KOPT-K1 (cell line): ENCODE data around the gene CNIH3.
A peak's percentile ranks its signal among the peaks of the same experiment; 100 is the strongest.

ENCODE experiments used
- H3K27ac ChIP-seq: fragments of 200-600 bp; sonication (generic); 2 replicates; pipeline ENCODE4 v1.5.1; 2016; ENCODE audit warnings: antibody characterized with exemption, mild to moderate bottlenecking, low read depth, low read length; ENCODE audit not compliant: poor library complexity, severe bottlenecking
- H3K36me3 ChIP-seq: fragments of 200-600 bp; sonication (generic); 2 replicates; pipeline ENCODE4 v1.5.1; 2017; ENCODE audit warnings: antibody characterized with exemption, mild to moderate bottlenecking, low read length, moderate library complexity; ENCODE audit not compliant: insufficient read depth
- H3K9me3 ChIP-seq: fragments of 200-600 bp; sonication (generic); 2 replicates; pipeline ENCODE4 v1.5.1; 2017; ENCODE audit warnings: antibody characterized with exemption, low read length, mild to moderate bottlenecking; ENCODE audit not compliant: insufficient read depth, poor library complexity, severe bottlenecking

Gene CNIH3

DNA sequence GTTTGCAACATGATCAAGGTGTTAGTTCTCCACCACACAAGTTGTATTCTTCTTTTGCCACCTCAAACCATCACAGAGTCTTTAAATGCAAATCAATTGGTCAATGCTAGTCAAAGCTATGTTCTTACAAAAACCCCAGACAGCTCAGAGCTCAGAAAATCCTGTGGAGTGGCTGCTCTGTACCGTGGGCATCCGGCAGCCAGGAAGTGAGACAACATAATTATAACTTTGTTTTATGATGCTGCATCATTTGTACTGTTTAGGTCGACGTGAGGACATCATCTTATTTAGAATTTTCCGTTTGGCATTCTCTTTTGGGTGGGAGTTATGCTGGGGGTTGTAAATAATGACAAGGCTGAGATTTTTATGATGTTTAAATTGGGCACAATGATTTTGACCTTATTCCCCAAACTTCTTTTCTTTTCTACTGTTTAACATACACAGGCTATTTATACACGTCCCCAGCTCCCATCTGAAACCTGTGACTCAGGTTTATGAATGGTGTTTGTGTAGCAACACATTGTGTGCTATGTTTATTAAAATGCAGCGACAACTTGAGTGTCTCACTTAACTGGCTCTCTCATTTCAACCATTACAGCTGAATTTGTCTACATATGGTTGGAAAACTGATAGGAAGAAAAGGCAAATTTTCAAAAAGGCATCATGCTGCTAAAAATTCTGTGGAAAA, 124.0 kb downstream of the CNIH3 start:
- Histone ChIP-seq H3K27ac (no peak overlapping the region), H3K36me3 (no peaks in the 10 kb centered on the region), H3K9me3 (no peaks in the 10 kb centered on the region)

DNA sequence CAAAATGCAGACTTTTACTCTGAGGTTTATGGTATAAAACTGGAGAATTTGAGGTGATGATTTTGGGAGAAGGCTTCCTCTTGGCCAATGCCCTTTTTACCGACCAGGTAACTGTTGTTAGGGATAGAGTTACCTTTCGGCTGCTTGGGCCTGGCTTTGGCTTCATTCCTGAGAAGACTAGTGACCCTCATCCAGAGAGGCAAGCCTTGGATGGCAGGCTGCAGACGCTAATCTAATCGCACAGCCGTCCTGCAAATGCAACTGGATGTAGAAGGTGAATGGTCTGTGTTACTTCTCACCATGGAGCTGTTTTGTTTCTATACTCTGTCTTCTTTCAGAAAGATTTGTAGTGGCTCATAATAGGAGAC, 124.6 kb downstream of the CNIH3 start:
- no peak overlapping the region for H3K27ac ChIP-seq
- no peaks in the 10 kb centered on the region for H3K36me3 ChIP-seq
- H3K9me3 ChIP-seq, result no peaks in the 10 kb centered on the region

DNA sequence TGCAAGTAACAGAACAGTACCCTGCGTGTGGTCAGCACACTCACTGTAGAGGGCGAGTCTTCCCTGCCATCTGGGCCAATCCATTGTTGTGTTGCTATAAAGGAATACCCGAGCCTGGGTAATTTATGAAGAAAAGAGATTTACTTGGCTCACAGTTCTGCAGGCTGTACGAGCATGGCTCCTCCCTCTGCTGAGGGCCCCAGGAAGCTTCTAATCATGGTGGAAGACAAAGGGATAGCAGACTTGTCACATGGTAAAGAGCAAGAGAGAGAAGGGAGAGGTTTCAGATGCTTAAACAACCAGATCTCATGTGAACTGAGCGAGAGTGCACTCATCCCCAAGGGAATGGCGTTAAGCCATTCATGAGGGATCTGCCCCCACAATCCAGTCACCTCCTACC, 126.2 kb downstream of the CNIH3 start:
- Histone ChIP-seq H3K36me3 (no peaks in the 10 kb centered on the region), H3K9me3 (no peaks in the 10 kb centered on the region), H3K27ac (no peak overlapping the region)

DNA sequence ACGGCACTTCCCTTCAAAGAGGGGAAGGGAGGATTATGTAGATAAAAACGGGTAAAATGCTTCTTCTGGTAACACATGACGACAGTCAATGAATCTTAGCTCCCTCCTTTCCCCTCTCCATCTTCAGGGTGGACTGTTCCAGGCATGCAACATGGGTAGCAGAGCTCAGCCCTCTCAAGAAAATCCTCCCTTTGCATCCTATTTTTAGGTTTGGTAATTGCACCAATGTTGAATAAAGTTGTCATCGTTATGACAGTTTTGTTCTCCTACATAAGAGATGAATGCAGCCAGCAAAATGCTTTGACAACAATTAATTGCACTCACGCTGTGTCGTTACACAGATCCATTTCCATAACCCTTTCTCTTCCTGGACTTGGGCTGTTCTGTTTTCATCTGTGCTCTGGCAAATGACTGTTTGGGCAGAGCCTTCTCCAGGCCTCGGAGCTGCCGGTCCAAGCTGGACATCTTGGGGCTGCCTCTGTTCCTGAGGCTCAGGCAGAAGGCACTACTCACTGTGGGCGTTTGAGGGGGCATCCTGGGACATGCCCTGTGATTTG, 127.6 kb downstream of the CNIH3 start:
- no peak overlapping the region for H3K27ac ChIP-seq
- no peaks in the 10 kb centered on the region for H3K36me3 ChIP-seq
- no peaks in the 10 kb centered on the region for H3K9me3 ChIP-seq

DNA sequence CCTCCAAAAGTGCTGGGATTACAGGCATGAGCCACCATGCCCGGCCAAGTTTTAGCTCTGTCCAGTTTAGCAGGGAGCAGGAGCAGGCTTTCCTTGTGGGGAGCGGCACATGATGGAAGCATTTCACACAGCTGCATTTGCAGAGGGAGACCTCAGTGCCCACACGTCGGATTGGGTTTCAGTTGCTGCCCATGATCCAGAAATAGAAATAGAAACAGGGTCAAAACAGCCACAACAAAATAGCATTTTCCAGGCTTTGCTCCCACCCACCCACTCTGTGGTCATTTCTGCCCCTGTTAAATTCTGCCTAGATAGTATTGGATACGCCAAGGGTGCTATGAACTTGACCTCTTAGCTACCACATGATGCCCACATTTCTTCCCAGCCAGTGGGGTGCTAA, 128.4 kb downstream of the CNIH3 start:
- no peaks in the 10 kb centered on the region for H3K36me3 ChIP-seq
- H3K27ac ChIP-seq, result no peak overlapping the region
- H3K9me3 ChIP-seq, result no peaks in the 10 kb centered on the region

DNA sequence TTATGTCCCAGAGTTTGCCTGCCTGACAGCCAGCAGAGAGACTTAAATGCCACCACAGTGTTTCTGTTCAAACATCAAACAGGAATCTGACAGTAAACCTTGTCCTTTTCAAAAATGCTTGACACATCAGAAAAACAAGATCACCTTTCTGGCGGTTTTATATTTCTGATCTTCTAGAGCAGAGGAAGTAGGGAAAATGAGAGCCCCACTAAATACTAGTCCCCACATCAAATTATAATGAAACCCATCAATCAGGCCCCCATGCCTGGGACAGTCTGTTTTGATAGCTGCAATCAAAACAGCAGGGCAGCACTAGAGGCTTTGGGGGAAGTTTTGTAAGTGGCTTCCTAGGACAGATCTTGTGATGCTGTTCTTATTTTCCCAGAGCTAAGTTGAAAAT, 129.3 kb downstream of the CNIH3 start:
- Histone ChIP-seq H3K36me3 (no peaks in the 10 kb centered on the region), H3K9me3 (no peaks in the 10 kb centered on the region), H3K27ac (peak overlapping the region; percentile 35)

DNA sequence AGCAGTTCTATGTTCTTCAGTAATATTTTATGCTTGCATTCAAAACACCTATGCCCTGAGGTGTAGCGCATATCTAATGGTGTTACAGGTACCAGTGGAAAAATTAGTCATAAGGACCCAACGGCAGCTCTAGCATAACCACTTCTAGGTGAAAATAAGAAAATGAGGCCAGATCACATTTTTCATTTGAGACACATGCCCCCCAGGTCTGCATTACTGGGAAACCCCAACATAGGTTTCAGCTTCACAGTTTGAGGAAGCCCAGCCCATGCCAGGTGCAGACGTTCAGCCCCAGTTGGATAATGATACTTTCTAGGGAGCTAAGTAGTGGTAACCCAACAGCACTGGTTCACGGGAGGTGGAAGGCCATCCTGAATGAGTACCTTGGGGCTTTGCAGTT, 129.8 kb downstream of the CNIH3 start:
- no peaks in the 10 kb centered on the region for H3K9me3 ChIP-seq

DNA sequence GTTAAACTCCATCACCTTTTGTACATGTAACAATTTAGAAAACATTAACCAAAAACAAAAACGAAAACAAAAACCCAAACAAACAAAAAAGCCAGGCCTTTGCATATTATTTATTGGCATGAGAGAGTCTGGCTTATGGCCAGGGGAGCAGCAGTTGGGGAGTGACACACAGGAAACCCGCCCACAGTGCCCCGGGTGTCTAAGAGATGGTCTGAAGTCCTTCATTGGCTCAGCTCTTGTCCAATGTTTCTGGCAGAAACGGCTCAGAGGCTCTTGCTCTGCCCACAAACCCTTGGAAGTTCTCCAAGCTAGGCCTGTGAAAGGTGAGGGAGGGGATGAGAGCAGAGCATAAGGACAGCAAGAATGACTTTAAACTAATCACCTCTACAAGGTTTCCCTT, 131.5 kb downstream of the CNIH3 start:
- no peaks in the 10 kb centered on the region for H3K36me3 ChIP-seq
- no peaks in the 10 kb centered on the region for H3K9me3 ChIP-seq
- peak overlapping the region; percentile 47 for H3K27ac ChIP-seq

More for the DNA sequence above, 129.8 kb downstream of the CNIH3 start:
- Histone ChIP-seq H3K36me3 (no peaks in the 10 kb centered on the region), H3K27ac (peak overlapping the region; percentile 35)

DNA sequence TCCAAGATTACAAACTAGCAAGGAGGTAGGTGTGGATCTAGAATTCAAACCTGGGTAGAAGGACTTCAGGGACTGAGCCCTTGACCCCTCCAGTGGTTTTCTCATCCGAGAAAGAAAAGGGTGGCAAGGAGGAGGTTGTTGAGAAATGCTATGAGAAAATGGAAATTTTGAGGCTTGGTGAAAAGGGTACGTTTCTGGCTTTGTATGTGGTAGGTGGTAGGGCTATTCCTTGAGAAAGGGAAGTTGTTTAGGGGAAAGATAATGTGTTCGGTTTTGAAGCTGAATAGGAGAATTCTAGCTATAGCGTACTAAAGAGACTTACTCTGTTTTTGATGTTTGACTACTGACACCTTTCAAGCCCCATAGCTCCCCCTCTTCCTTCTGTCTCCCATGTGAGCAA, 133.8 kb downstream of the CNIH3 start:
- Histone ChIP-seq H3K36me3 (no peaks in the 10 kb centered on the region), H3K9me3 (no peaks in the 10 kb centered on the region), H3K27ac (no peak overlapping the region)

DNA sequence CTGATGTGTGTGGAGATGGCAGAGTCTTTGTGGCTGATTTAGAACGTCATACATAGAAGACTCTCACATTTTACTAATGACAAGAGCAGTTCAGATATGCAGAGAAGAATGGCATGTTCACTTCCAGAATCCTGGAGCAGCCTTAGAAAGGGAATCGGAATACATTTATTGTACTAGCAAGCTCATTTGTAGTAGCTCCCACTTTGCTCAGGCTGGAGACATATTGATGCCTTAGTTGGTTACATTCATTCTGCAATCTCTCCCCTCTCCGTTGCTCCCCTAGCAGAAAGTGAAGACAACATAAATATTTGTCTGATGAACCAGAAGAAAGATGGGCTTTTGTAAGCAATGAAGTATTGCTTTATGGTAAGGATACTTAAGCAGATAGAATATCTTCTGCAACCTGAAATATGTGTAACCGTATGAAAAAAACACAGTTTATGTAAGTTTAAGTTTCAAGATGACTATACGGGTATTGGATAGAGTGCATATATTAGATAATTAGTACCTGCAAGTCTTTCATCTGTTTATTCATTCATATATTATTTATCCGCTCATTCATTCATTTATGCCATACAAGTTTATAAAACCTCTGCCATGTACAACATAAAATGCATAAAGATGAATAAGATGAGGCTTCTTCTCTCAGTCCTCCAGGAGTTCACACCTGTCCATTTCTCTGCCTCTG, 135.7 kb downstream of the CNIH3 start:
- no peaks in the 10 kb centered on the region for H3K9me3 ChIP-seq
- peak overlapping the region; percentile 21 for H3K27ac ChIP-seq
- no peaks in the 10 kb centered on the region for H3K36me3 ChIP-seq

DNA sequence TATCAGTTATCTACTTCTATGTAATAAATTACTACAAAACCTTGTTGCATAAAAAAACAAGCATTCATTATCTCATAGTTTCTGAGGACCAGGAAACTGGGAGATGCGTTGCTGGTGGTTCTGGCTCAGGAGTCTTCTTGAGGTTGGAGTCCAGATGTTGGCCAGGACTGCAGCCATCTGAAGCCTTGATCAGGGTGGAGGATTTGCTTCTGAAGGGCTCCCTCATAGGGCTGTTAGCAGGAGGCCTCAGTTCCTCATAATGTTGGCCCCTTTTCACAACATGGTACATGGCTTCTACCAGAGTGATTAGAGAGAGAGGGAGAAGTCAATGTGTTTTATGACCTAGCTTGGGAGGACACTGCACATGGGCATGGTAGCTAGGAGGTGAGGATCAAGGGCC, 137.4 kb downstream of the CNIH3 start:
- peaks cover 2% of the 10 kb centered on the region for H3K9me3 ChIP-seq
- H3K27ac ChIP-seq, result no peak overlapping the region
- H3K36me3 ChIP-seq, result no peaks in the 10 kb centered on the region

DNA sequence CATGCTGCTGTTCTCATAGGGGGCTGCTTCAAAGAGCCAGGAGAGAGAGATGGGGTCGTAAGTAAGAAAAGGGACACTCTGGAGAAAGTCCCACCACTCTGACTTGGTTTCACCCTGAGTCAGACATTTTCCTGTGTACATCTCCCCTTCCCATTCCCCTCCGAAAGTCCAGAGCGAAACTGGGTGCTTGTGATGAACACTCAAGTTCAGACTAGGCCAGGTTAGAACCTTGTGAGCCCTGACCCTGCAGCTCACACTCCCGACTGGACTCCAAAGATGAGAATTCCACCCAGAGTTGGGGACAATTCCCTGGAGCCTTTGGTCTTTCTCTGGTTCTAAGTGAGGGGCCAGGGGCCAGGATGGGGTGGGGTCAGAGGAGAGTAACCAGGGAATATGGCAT, 139.5 kb downstream of the CNIH3 start:
- no peaks in the 10 kb centered on the region for H3K36me3 ChIP-seq
- no peak overlapping the region for H3K27ac ChIP-seq
- peaks cover 14% of the 10 kb centered on the region for H3K9me3 ChIP-seq

DNA sequence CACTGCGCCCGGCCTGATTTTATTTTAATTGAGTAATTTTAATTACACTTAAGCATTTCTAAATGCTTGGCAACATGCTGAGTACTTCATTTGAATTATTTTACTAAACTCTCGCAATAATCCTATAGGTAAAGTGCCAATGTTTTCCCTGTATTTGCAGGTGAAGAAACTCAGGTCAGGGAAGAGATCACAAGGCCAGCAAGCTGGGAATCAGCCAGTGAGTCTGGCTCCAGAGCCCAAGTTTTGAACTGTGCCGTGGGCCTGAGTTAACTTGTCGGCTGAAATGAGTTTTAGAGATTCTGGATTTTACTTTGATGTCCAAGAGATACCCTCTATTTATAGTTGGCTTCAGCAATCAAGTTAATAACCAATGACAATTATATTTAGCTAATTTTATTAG, 141.4 kb downstream of the CNIH3 start:
- Histone ChIP-seq H3K27ac (no peak overlapping the region), H3K9me3 (peaks cover 14% of the 10 kb centered on the region), H3K36me3 (no peaks in the 10 kb centered on the region)

DNA sequence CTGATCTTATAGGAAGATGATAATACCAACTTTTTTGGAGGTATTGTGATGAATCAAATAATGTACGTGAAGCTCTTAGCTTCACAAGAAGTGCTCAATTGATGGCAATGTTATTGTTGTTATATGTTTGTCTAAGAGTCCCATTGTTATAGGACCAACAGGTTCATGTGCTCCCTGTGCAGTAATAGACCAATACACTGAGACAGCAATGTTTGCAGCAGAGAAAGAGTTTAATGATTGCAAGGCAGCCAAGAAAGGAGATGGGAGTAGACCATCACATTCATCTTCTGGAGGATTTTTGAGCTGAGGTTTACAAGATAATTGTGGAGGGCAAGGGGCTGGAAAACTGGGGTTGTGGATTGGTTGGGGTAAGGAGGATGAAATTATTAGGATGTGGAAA, 143.0 kb downstream of the CNIH3 start:
- Histone ChIP-seq H3K9me3 (peaks cover 14% of the 10 kb centered on the region), H3K27ac (no peak overlapping the region), H3K36me3 (no peaks in the 10 kb centered on the region)

DNA sequence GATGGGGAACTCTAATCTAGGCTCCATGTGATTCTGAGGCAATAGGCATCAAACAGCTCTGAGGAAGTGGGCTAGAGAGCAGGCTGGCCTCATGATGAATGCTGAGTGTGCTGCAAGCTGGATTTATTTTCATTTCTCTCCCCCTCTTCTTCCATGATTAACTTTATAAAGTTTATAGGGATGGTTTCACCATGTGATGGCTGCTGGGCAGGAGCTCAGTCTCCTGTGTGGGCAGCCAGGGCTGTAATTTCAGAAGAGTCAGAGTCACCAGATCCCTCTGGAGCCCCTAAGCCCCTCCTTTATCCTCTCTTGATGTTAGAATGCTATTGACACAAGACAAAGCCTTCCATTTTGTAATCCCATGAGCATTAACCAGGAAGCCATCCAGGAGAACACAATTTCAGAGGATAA, 143.6 kb downstream of the CNIH3 start:
- peaks cover 14% of the 10 kb centered on the region for H3K9me3 ChIP-seq
- no peaks in the 10 kb centered on the region for H3K36me3 ChIP-seq
- H3K27ac ChIP-seq, result no peak overlapping the region

DNA sequence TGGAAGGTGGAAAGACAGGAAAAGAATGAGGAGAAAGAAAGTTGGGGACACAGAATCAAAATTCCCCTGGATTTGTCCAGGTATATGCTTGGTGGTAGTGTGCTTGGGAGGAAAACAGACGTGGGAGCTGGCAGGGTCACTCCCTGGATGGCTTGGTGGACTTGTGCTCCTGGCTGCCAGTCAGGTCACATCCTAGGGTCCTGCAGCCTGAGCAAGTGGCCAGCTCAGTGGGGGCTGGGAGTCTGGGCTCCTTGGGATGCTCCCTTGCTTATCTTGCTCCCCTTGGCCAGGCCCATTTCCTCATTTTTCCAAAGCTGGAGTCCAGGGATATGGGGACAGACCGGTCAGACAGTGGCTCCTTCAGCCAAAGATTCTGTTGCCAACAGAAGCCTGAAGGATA, 144.0 kb downstream of the CNIH3 start:
- no peak overlapping the region for H3K27ac ChIP-seq
- H3K36me3 ChIP-seq, result no peaks in the 10 kb centered on the region
- peaks cover 14% of the 10 kb centered on the region for H3K9me3 ChIP-seq
